Measurements from ENCODE around the gene FBXW5.

DNA sequence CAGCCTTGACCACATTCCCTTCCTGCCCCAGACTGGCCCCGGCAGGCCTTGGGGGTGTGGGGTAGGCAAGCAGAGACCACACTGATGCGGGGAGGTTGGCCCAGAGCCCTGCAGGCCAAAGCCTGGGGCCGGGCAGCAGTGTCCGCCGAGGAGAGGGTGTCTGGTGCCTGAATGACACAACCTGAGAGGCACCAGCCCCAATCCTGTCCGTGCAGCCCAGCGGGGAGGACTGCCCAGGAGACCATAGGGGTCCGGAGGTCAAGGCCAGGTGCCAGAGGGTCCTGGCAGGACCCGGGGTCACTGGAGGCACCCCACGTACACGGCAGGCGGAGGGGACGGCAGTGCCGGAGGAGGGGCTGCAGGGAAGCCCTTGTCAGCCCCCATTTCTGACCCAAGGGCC is 27.2 kb upstream of the FBXW5 start:
- TF ChIP-seq YY1 (IDR thresholded peaks at IDR 0.05; ENCODE audit: insufficient read depth, insufficient read length) (no peak), ZNF274 (IDR thresholded peaks at IDR 0.05; ENCODE audit: low read depth, low read length) (no peak), SUZ12 (IDR thresholded peaks at IDR 0.05; ENCODE audit: extremely low read depth, insufficient read depth, insufficient read length) (no peak)
